HG02943 (cell line): ENCODE results near the gene ARHGEF39.

Experiments
- ATAC-seq: cut with Tn5 transposase; IDR thresholded peaks from one replicate; pipeline ENCODE4 v1.9.1; 2021; ENCODE audit warnings: mild to moderate bottlenecking, low read depth, moderate library complexity; ENCODE audit not compliant: unreplicated experiment

Gene ARHGEF39

GRCh38 chr9:35664531-35665470 is at the start of gene ARHGEF39:
Gene ARHGEF39 (minus strand): TSS chr9:35665195. CDS start chr9:35665169, 26 bp downstream.
- no peak for ATAC-seq

DNA sequence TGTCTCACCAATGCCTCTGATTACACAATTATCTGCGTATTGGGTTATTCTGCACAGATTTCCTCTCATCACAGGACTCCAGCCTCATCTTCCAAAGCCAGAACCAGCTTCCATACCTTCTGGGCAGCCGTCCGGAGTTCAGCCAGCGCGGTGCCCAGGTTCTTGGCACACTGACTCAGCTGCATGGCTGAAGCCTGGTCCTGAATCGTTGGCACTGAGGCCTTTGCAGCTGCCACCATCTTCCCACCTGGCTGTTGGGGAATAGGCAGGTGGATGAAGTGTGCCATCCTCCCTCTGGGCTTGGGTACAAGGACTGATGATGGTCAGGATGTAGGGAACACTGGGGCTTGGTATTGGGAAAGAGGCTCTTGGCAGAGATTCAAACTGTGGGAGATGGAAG is 49.1 kb upstream of the ARHGEF39 start:
- no peak for ATAC-seq

DNA sequence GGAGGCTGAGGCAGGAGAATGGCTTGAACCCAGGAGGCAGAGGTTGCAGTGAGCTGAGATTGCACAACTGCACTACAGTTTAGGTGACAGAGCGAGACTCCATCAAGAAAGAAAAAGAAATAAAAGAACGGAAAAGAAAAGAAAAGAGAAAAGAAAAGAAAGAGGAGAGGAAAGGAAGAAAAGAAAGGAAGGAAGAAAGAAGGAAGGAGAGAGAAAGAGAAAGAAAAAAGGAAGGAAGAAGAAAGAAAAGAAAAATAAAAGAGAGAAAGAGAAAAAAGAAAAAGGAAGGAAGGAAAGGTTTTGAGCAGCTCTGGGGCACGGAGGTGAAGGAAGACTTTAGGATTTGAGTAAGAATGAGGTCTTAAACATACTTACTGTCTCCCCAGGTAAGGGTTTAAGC is 48.6 kb upstream of the ARHGEF39 start:
- no peak for ATAC-seq

DNA sequence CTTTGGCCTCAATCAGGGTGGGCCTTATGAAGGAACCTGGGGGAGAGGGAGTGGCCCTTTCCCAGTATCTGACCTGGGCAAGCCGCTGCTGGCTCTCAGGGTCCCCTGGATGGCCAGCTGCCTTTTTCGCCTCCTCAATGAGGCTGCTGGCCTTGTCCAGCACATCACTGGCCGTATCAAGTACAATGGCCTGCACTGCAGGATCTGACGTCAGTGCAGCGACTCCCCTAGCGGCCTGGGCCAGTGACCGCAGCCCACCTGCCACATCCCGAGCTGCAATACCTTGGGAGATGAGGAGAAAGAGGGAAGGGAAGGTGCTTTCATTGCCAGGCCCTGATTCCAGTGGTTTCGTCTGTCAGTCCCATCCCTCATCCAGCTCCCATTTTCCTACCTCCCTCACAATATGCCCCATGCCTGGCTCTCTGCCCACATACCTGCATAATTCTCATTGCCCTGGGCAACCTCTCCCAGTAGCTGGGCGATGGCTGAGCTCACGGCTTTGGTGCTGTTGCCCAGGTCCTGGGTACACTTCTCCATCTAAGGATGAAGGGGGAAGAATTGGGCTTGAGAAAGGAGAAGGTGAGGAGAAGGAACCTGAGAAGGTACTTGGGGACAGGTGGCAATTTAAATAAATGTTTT is 47.9 kb upstream of the ARHGEF39 start:
- ATAC-seq, result no peak

- no peak for ATAC-seq
These were observed 46.8 kb upstream of the ARHGEF39 start for GRCh38 chr9:35711501-35712428.

DNA sequence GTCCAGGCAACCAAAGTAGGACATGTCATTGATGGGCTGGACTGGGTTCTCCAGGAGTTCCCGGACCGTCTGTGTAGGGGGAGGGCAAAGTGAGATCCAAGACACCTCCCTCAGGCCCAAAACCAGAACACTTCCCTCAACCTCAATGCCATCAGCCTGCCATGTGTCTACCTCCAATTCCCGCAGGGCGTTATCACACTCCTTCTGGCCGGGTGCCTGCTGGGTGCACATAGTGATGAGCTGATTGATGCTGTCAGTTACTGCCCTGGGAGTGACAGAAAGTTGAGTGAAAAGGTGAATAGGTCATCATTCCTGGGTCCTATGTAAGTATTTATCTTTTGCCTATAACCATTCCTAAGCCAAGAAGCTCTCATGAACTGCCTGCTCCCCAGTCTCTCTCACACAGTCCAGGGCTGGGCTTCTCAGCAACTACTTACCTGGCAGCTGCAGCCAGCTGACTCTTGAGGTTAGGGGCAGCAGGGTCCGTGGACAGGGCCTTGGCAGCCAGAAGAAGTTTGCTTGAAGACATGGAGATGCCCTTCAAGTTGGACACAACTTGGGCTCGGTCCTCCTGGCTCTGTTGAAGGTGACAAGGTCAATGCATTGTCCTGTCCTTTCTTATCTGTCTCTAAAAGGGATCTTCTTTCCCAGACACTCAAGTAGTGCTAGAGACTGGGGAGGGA is 46.0 kb upstream of the ARHGEF39 start:
- ATAC-seq, result no peak

DNA sequence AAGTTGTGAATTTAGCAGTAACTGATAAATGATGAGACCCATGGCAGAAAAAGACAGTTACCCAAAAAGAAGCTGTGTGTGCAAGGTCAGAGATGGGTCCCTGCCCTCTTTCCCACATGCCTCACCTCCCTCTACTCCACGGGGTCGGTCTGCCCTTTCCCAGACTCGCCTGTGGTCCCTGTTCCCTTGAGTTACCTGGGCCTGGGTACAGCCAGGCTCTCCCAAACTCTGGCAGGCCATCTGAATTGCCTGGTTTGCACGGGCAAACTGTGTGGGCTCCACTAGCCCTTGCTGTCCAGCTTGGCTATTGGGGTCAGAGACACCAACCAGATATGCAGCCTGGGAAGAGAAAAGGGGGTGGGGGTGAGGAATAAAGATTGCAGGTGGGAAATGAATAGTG is 43.2 kb upstream of the ARHGEF39 start:
- no peak for ATAC-seq

DNA sequence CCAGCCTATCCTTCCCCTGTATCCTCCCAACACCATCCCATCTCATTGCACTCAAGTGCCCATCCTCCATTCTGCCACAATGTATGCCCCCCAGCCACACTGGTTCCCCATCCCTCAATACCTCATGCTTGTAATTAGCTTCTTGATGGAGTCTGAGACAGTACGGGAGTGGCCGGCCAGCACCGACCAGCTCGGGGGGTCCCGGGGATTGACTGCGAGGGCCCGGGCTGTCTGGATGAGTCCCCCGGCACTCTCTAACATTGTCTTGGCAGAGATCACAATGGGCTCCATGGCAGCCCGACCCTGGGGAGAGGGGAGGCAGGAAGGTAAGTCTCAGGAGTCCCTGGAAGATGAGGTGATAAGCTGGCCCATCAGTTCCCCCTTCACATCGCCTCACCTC is 42.0 kb upstream of the ARHGEF39 start:
- ATAC-seq, result no peak

GRCh38 chr9:35705836-35706430 is 40.9 kb upstream of the ARHGEF39 start:
- ATAC-seq, result no peak

GRCh38 chr9:35705372-35705771 is 40.4 kb upstream of the ARHGEF39 start:
- ATAC-seq, result no peak

DNA sequence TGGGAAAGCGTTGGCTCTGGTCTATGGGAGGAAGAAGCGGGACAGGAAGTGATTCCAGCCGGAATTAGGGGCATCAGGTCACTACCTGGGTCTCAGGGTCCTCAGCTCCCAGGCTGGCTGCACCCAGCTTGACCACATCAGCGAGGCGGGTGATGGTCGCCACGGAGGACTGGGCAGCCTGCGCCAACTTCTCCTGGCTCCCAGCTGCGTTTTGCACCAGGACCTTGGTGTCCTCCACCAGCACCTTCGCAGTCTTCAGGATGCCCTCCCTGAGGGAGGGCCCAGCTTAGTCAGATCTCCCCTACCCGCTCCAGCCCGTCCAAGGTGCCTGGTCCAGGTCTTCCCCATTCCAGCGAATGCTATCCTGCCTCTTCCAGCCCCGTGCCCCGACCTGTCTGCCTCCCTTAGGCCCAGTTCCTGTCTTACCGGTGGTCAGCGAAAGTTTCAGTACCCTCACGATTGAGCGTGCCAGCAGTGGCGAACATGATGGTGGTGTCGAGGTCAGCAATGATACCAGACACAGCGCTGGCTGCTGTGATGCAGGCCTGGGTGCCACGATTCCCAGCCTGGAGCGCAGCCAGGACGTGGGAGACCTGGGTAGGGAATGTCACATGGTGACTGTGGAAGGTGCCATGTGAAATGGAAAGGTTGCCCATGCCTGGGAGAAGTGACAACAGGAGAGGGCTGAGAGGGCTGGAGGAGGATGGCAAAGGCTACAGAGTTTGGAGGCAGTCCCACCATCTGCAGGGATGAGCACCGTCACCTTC is 39.1 kb upstream of the ARHGEF39 start:
- no peak for ATAC-seq

- no peak for ATAC-seq
These were observed 37.7 kb upstream of the ARHGEF39 start for GRCh38 chr9:35702696-35703095.

- no peak for ATAC-seq
These were observed 35.9 kb upstream of the ARHGEF39 start for GRCh38 chr9:35700942-35701341.

DNA sequence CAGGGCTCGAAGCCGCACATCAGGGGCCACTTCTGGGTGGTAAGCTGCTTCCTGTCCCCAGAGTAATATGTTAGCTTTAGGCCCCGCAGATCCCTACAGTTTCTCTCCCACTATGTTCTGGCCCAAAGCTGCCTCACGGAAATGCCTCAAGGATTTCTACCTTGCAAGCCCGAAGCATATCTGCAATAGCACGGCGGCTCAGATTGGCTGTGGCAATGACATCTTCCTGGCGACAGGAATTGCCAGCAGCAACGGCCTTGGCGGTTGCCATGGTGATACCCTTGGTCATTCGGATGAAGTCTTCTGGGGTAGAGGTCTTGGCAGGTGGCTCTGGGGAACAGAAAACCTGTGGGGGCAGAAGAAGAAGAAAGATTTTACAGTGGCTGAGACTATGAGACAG is 35.0 kb upstream of the ARHGEF39 start:
- no peak for ATAC-seq

DNA sequence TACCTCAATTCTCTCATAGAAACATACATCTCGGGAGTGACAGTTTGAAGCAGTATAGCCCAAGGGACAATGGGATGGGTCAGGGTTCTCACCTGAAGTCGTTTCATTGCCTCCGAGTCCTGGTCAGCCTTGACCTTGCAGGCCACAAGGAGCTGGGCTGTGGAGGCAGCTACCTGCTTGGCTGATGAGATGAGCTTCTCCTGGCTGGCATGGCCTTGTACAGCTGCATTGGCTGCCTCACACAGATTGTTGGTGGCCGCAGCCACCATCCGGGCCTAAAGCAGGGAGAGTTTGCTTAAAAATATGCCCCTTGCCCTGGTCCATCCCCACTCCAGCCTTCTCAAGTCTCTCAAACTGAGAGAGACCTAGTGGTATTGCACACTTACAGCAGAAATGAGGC is 33.2 kb upstream of the ARHGEF39 start:
- no peak for ATAC-seq

GRCh38 chr9:35697486-35697885 is 32.5 kb upstream of the ARHGEF39 start:
- no peak for ATAC-seq

DNA sequence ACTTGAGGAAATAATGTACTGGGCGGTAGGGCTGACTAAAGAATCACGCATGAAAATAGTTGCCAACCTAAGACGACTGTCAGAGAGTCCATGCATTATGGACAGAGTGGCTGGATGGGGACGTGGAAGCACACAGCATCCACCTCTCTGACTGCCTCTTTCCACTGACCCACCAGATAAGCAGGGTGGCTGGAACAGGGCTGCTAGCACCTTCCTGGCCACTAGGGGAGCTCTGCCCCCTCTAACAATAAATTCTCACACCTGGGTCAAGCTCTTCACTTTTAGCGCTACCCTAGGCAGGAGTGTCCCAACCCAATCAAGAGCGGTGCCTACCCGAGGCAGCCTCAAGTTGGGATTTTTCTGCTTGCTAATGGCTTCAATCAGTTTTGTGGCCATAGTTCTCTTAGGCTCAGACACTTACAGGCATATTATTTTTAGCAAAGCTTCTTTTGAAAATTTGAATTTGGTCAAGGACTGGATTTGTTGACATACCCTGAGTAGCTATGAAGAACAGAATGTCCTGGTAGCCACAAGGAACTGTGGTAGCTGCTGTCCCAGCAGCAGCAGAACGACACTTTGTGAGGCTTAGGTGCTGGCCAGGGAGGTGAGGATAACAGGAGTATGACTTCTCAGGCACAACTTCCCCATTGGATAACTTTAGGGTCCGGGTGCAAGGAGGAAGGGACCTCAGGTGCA is 31.7 kb upstream of the ARHGEF39 start:
- no peak for ATAC-seq

GRCh38 chr9:35695943-35696401 is 31.0 kb upstream of the ARHGEF39 start:
- no peak for ATAC-seq
